NCI-H2107 treated with DMSO at 0.1 percent for 48 hours (cell line): Measurements from ENCODE around the gene LBHD2.

Source experiments
- DNase-seq: peaks from one replicate; lab custom pipeline; 2025; ENCODE audit not compliant: unreplicated experiment; lab: John Stamatoyannopoulos, UW

The LBHD2 gene

DNA sequence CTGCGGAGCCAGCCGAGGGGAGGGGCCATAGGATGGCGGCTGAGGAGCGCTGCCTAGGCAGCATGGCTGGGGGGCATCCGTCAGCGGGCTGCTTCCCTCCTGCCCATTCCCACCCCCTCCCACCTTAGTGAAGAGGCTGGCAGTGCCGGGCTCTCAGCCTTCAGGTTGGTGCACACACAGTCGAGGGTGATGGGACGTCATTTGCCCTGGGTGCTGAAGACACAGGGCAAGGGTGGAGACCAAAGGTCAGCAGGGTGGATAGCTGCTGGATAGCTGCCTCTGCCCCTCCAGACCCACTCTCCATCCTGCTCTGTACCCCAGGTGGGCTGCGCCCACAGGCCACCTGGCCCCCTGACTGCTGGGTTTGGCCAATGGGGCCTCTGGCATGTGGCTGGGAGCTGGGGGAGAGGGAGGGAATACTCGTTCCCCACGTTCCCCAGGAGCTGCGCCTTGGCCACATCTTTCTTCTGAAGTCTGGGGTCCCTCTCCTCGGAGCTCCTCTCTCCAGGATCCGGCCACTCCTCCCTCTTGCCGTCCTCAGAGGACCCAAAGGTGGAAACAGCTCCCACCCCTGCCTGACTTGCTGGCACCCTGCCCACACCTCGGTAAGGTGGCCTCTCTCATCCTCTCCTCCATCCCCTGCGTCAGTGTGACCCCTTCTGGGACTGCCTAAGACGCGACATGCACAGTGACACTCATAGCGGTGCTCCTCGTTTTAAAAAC, 15.5 kb upstream of the LBHD2 start:
- no peak for DNase-seq

DNA sequence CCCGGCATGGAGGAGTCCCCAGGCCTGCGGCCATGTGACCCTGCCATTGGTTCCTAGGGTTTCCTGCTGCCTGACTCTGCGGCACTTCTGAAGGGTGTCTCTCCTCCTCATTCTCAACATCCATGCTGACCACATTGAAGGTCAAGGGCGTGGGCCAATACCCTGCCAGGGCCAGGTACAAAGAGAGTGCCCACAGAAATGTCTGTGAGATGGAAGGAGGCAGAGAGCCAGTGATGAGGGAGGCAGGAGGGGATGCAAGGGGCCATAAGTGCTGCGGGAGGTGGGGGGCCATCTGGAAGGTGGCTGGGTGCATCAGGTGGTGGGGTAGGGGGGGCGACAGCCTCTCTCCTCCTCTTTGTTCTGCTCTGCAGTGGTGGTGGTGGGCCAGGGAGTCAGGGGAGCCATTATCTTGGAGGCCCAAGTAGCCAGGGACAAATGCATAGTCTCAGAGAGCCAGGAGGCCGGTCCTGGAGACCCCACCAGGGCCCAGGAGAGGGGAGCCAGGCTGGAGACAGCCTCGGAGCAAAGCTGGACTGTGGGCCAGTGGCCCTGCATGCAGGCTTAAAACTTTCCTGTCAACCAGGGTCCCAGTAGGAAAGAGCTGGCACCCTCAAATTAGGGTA, 13.6 kb upstream of the LBHD2 start:
- no peak for DNase-seq

DNA sequence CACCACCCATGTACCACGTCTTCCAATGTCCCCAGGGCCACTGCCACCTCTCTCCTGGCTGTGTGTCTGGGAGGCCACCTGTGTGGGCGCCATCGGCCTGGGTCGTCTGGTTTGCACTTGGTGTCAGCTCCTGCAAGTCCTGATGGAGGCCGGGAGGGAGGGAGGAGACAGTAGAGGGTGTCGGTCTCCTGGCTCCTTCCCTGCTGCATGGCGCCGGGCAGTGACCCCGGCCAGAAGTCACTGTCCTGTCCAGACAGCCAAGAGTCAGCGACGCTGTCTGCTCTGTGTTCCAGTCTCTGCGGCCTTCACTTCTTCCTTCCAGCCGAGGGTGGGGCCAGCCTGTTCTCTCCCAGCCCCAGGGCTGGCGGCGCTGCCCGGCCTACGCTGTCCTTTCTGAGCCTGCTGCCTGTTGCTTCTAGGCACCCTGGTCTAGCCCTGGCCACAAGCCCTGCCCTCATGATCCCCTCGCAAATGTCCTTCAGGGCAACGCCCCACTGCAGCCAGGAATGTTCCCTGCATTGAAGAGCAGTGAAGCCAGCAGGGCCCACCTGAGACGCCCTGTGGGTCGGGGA, 13.0 kb upstream of the LBHD2 start:
- DNase-seq: no peak

- no peak for DNase-seq
Observed at GRCh38 chr14:103071544-103072251, 12.3 kb upstream of the LBHD2 start.

- no peak for DNase-seq
Observed at GRCh38 chr14:103072595-103073366, 11.2 kb upstream of the LBHD2 start.

GRCh38 chr14:103073367-103073875, 10.6 kb upstream of the LBHD2 start:
- no peak for DNase-seq

DNA sequence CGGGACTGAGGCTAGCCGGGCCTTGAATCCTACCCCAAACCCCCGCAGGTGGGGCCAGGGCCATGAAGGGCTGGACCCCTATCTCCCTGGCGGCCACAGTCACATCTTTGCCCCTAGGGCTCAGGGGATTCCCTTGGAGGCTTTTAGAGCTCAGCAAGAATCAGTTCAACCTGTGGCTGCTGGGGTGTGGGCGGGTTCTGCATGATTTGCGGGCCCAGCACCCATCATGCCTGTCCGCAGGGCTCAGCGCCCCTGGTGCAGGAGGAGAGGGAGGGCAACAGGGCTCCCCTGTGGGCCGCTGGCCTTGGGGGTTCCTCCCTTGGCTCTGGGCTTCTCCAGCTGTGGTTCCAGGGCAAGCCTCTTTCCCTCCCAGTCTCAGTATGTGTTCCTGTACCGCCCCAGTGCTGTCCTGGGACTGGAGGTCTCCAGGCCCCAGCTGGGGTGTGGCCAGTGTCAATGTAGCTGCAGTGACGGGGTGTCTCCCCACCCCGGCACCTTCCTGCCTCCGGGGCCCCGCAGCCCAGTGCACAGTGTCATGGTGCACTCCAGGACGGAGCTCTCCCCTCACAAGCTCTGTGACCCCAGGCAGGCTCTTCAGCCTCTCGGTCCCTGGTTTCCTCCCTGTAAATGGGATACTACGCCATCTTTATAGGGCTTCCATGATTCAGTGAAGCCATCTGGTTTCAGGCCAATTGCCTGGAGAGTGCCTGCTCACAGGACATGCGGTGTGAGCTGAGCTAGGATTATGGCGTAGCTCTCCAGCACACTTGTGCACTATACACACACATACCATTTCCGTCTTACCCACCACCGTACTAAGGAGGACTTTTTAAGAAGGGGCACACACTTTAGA, 9.9 kb upstream of the LBHD2 start:
- DNase-seq: no peak

DNA sequence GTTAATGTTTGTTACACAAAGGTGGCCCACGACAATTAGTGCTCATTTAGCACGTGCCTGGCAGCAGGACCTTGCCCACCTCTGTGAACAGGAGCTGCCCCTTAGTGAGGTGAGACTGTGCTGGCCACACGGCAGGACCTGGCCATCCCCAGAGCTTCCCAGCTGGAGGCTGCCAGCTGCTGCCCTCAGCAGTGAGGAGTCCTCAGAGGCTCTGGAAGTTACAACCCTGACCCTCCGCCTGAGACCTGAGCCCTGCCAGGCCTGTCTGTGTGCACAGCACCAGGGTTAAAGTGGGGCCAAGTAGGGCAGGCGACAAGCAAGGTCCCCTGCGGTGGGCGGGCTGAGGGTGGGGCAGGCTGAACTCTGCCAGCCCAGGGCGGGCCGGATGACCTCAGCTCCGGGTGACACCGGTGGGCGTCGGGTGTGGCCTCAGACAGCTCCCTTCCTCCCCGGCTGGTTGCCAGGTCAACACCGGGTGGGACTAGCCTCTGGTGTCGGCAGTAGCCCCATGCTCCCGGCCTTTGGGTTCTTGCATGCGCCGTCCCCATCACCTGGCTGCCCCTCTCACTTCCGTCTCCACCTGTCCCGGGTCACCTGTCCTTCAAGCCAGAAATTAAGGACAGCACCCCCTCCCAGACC, 9.2 kb upstream of the LBHD2 start:
- DNase-seq: no peak

DNA sequence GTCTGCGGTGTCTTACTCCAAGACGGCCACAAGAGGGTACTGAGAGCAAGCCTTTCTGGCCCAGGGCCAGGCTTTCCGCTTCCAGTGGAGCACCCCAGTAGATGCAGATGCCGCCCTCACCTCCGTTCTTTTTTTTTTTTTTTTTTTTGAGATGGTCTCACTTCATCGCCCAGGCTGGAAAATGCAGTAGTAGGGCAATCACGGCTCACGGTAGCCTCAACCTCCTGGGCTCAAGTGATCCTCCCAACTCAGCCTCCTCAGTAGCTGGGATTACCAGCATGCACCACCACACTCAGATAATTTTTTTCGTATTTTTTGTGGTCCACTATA, 5.6 kb upstream of the LBHD2 start:
- peak; percentile 82 for DNase-seq

GRCh38 chr14:103078860-103079587, 5.0 kb upstream of the LBHD2 start:
- DNase-seq: no peak

- no peak for DNase-seq
Observed at GRCh38 chr14:103081951-103082350, 2.1 kb upstream of the LBHD2 start.

- no peak for DNase-seq
Observed at GRCh38 chr14:103085106-103086091, 1.4 kb downstream of the LBHD2 start.

DNA sequence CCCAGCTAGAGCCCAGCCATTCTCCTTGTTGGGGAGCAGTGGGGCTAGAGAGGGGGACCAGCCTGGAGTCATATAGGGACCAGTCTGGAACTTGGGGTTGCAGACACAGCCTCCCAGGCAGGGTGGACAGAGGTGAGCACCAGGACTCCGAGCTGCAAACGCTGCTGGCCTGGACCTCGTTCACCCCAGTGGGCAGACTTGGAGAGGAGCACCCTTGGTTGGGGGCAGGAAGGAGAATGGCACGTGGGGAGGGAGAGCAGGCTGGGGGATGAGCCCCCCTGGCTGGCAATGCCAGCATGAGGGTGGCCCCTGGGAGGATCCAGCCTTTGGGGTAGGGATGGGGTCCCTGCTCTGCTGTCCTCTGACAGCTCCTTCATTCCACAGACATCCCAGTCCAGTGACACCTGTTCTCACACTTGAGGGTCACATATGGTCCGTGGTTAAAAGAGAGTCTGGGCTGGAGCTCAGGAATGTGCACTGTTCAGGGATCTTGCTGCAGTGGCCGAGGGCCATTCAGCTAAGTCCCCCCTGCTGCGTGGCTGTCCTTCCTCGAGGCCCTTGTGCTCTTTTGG, 2.8 kb downstream of the LBHD2 start:
- DNase-seq: no peak

DNA sequence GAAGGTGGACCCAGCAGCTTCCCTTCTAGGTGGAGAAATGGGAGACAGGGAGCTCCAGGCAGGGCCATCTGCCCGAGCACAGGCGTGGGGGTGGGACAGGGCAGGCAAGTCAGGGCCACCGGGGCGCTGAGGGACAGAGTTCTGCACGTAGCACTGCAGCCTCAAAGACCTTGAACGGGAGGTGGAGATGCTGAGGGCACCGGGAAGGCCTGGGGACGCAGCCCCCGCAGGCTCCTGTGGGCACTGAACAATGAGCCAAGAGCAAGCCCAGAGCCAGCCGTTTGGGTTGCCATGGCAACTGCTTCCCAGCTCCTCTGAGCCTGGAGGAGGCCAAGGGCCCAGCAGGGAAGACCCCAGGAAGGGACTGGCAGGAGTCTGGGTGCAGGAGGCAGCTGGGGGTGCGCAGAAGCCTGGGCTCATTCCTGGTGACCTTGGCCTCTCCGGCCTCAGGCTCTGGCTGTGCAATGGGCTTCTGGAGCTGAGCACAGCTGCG, 3.4 kb downstream of the LBHD2 start:
- DNase-seq: no peak

GRCh38 chr14:103088921-103089320, 4.9 kb downstream of the LBHD2 start:
- no peak for DNase-seq

GRCh38 chr14:103089386-103090335, 5.7 kb downstream of the LBHD2 start:
- DNase-seq: no peak
